Ishikawa (cell line): ENCODE data around the gene RMDN3.

Experiments used
- CEBPB ChIP-seq: IDR thresholded peaks from 2 replicates; pipeline ENCODE4 v1.6.1; 2012
- CREB1 ChIP-seq: IDR thresholded peaks from 2 replicates; pipeline ENCODE4 v1.6.1; 2012; ENCODE audit warnings: low read depth
- EGR1 ChIP-seq: IDR thresholded peaks from 2 replicates; pipeline ENCODE4 v1.6.1; 2012
- EP300 ChIP-seq: IDR thresholded peaks from 2 replicates; pipeline ENCODE4 v1.6.1; 2012; ENCODE audit warnings: borderline replicate concordance
- FOXM1 ChIP-seq: IDR thresholded peaks from 2 replicates; pipeline ENCODE4 v1.6.1; 2012; ENCODE audit warnings: low read depth, borderline replicate concordance
- NFIC ChIP-seq: IDR thresholded peaks from 2 replicates; pipeline ENCODE4 v1.6.1; 2012
- RAD21 ChIP-seq: IDR thresholded peaks from 2 replicates; pipeline ENCODE4 v1.6.1; 2012; ENCODE audit warnings: low read depth
- REST ChIP-seq: IDR thresholded peaks from 2 replicates; pipeline ENCODE4 v1.6.1; 2012; ENCODE audit warnings: low read depth, mild to moderate bottlenecking
- TAF1 ChIP-seq: IDR thresholded peaks from 2 replicates; pipeline ENCODE4 v1.6.1; 2012; ENCODE audit warnings: low read depth, mild to moderate bottlenecking
- TCF12 ChIP-seq: IDR thresholded peaks from 2 replicates; pipeline ENCODE4 v1.6.1; 2012; ENCODE audit warnings: low read depth
- TEAD4 ChIP-seq: IDR thresholded peaks from 2 replicates; pipeline ENCODE4 v1.6.1; 2012
- YY1 ChIP-seq: IDR thresholded peaks from 2 replicates; pipeline ENCODE4 v1.6.1; 2012; ENCODE audit warnings: low read depth
- ZBTB7A ChIP-seq: IDR thresholded peaks from 2 replicates; pipeline ENCODE4 v1.6.1; 2012; ENCODE audit warnings: low read depth
- TF ChIP-seq, protein P1 (sequence below): IDR thresholded peaks from 2 replicates; pipeline ENCODE4 v1.6.1; 2012
- TF ChIP-seq, protein P2 (sequence below): IDR thresholded peaks from 2 replicates; pipeline ENCODE4 v1.6.1; 2012

The RMDN3 gene

GRCh38 chr15:40723919-40724318, 31.1 kb downstream of the RMDN3 start:
- TF ChIP-seq TEAD4 = no peak
- TF ChIP-seq EGR1 = no peak
- no peak for TF ChIP-seq RAD21
- TF ChIP-seq, protein P1, sequence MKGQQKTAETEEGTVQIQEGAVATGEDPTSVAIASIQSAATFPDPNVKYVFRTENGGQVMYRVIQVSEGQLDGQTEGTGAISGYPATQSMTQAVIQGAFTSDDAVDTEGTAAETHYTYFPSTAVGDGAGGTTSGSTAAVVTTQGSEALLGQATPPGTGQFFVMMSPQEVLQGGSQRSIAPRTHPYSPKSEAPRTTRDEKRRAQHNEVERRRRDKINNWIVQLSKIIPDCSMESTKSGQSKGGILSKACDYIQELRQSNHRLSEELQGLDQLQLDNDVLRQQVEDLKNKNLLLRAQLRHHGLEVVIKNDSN = no peak
- no peak for TF ChIP-seq ZBTB7A
- TF ChIP-seq EP300 = no peak
- TF ChIP-seq YY1 = no peak
- TF ChIP-seq FOXM1 = no peak
- no peak for TF ChIP-seq CREB1
- TF ChIP-seq, protein P2, sequence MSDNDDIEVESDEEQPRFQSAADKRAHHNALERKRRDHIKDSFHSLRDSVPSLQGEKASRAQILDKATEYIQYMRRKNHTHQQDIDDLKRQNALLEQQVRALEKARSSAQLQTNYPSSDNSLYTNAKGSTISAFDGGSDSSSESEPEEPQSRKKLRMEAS = no peak
- TF ChIP-seq CEBPB = no peak
- TF ChIP-seq TCF12 = no peak
- no peak for TF ChIP-seq NFIC
- TF ChIP-seq REST = no peak
- TF ChIP-seq TAF1 = no peak

DNA sequence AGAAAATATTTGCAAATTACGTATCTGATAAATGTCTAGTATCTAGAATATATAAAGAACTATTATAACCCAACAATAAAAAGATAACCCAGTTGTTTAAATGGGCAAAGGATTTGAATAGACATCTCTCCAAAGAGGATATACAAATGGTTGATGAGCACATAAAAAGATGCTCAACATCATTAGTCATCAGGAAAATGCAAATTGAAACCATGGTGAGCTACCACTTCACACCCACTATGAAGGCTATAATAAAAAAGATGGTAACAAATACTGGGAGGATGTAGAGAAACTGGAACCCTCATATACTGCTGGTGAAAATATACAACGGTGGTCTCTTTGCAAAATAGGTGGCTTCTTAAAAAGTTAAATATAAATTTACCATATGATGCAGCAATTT, 32.1 kb downstream of the RMDN3 start:
- TF ChIP-seq, protein P1 = no peak
- TF ChIP-seq EP300 (no peak), YY1 (no peak), ZBTB7A (no peak), TAF1 (no peak), RAD21 (no peak), CREB1 (no peak), TEAD4 (no peak), CEBPB (no peak), FOXM1 (no peak), NFIC (no peak), TCF12 (no peak), EGR1 (no peak), REST (no peak)
- TF ChIP-seq, protein P2 = no peak

DNA sequence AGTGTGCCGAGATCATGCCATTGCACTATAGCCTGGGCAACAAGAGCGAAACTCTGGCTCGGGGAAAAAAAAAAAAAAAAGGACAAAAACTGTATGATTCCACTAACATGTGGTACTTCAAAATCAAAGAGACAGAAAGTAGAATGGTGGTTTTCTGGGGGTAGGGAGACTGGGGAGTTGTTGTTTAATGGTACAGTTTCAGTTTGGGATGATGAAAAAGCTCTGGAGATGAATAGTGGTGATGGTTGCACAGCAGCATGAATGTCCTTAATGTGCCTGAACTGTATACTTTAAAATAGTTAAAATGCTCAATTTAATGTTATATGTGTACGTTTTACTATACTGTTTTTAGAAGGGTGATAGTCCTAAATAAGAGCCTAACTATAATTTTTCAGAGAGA, 32.7 kb downstream of the RMDN3 start:
- TF ChIP-seq EP300 (no peak), CEBPB (no peak), ZBTB7A (no peak), TEAD4 (no peak), EGR1 (no peak), TCF12 (no peak), TAF1 (no peak)
- TF ChIP-seq, protein P2 = no peak

- no peak for TF ChIP-seq TEAD4
- no peak for TF ChIP-seq EP300
These were observed 33.4 kb downstream of the RMDN3 start for GRCh38 chr15:40721701-40722100.

GRCh38 chr15:40716165-40716564, 38.9 kb downstream of the RMDN3 start:
- TF ChIP-seq, protein P1 = no peak
- TF ChIP-seq TAF1 (no peak), NFIC (no peak), ZBTB7A (no peak), CEBPB (no peak), FOXM1 (no peak), EGR1 (no peak), TCF12 (no peak), TEAD4 (no peak), REST (no peak), CREB1 (no peak)
- TF ChIP-seq, protein P2 = no peak
